Small intestine (tissue), 7 donors: ENCODE data around the gene PCNX1. TPM values are rescaled to one million over a fixed set of nuclear protein-coding genes. Genes with fewer than 3 reads are reported as not detected.

Experiments used
- DNase-seq, 2 donors: peaks; one replicate each; pipeline versions ENCODE4 v3.0.0 to v3.0.0-alpha.2; 2013
- FAIRE-seq: peaks from 2 replicates; lab custom pipeline; 2012; peaks lifted over from hg19 to GRCh38; lab: Jason Lieb, UNC
- H3K27ac ChIP-seq, 3 donors: one replicate each; pipeline ENCODE4 v1.5.1; 2013; ENCODE audit warnings: low read length in 2 of 3, mild to moderate bottlenecking in 2 of 3, control low read depth in 1 of 3, inconsistent platforms in 1 of 3, low read depth in 1 of 3, moderate library complexity in 1 of 3
- H3K27me3 ChIP-seq, 3 donors: one replicate each; pipeline ENCODE4 v1.6.1; 2013; ENCODE audit warnings: low read length in 3 of 3, inconsistent platforms in 1 of 3; ENCODE audit not compliant: control insufficient read depth in 3 of 3, insufficient read depth in 3 of 3
- H3K36me3 ChIP-seq, 3 donors: one replicate each; pipeline ENCODE4 v1.6.1; 2013; ENCODE audit warnings: low read length in 3 of 3, inconsistent platforms in 1 of 3, low read depth in 1 of 3, mild to moderate bottlenecking in 1 of 3, moderate library complexity in 1 of 3; ENCODE audit not compliant: control insufficient read depth in 3 of 3, insufficient read depth in 2 of 3
- H3K4me1 ChIP-seq, 3 donors: one replicate each; pipeline ENCODE4 v1.6.1; 2013; ENCODE audit warnings: low read length in 2 of 3, inconsistent platforms in 1 of 3, low read depth in 1 of 3, mild to moderate bottlenecking in 1 of 3, moderate library complexity in 1 of 3; ENCODE audit not compliant: control insufficient read depth in 3 of 3, insufficient read depth in 2 of 3
- H3K4me3 ChIP-seq, 3 donors: one replicate each; pipeline ENCODE4 v1.5.1; 2013; ENCODE audit warnings: low read length in 3 of 3, control low read depth in 1 of 3, inconsistent platforms in 1 of 3, low read depth in 1 of 3, mild to moderate bottlenecking in 1 of 3, moderate library complexity in 1 of 3
- H3K9me3 ChIP-seq, 2 donors: one replicate each; pipeline ENCODE4 v1.6.1; 2013; ENCODE audit warnings: low read depth in 1 of 2, low read length in 1 of 2; ENCODE audit not compliant: control insufficient read depth in 2 of 2, insufficient read depth in 1 of 2
- WGBS, 3 donors: extraction: QIAGEN DNeasy Blood & Tissue Kit; methylation state at CpG; one replicate each; pipeline ENCODE4 v1.1.7; 2013; 5-methylcytosine and 5-hydroxymethylcytosine counted together
- polyA plus RNA-seq, 4 donors: library from polyadenylated mRNA; stranded (reverse) in 3 of 4; unstranded in 1 of 4; fragments of 200-250 nt in 3 of 4; fragments of 120-200 nt in 1 of 4; gene quantifications; one replicate each; pipeline versions ENCODE4 v1.2.1 to v1.2.3, GENCODE V29; 2013
- donor health status: healthy with polysubstance abuse.
- donor health status: control.
- donor health status: control.
- donor health status: Bipolar disorder and iron deficiency.
- donor health status: healthy.

The PCNX1 gene
- polyA plus RNA-seq, 4 donors = 4.7 to 49.4 (median 6.5) TPM

GRCh38 chr14:70943838-70944237 is 36.6 kb downstream of the PCNX1 start:
- FAIRE-seq = no peak

GRCh38 chr14:70947739-70948138 is 40.5 kb downstream of the PCNX1 start:
- no peak for FAIRE-seq
- Histone ChIP-seq H3K36me3 (peaks cover 2 to 26% (median 8%) of the 10 kb centered on the region in 3 donors), H3K4me1 (no peaks in the 10 kb centered on the region), H3K27ac (no peak overlapping the region), H3K27me3 (no peaks in the 10 kb centered on the region), H3K9me3 (peaks cover 4 to 30% of the 10 kb centered on the region in 2 donors), H3K4me3 (no peak overlapping the region)
- no peak for DNase-seq
- 96 to 98% (median 96%) methylated on average over 8 of the region's 8 CpGs for WGBS, 3 donors

More at GRCh38 chr14:70943838-70944237, 36.6 kb downstream of the PCNX1 start:
- 92 to 100% (median 98%) methylated on average over 1 of the region's 1 CpG for WGBS, 3 donors
- Histone ChIP-seq H3K27ac (no peak overlapping the region), H3K4me3 (no peak overlapping the region), H3K9me3 (peaks cover 4 to 40% of the 10 kb centered on the region in 2 donors), H3K36me3 (peaks cover 2 to 25% (median 8%) of the 10 kb centered on the region in 3 donors), H3K27me3 (no peaks in the 10 kb centered on the region), H3K4me1 (no peaks in the 10 kb centered on the region)
- no peak for DNase-seq

- 96 to 99% (median 97%) methylated on average over 3 of the region's 3 CpGs for WGBS, 3 donors
- peaks cover 2 to 17% (median 4%) of the 10 kb centered on the region in 3 donors for H3K36me3 ChIP-seq
- no peak for FAIRE-seq
- DNase-seq = no peak
- H3K4me3 ChIP-seq = no peak overlapping the region
- H3K4me1 ChIP-seq = no peaks in the 10 kb centered on the region
- no peaks in the 10 kb centered on the region for H3K27me3 ChIP-seq
- no peak overlapping the region for H3K27ac ChIP-seq
- peaks cover 0 to 9% of the 10 kb centered on the region in 2 donors for H3K9me3 ChIP-seq
These were observed 45.2 kb downstream of the PCNX1 start for GRCh38 chr14:70952485-70952884.

- no peak for FAIRE-seq
- H3K4me1 ChIP-seq = no peaks in the 10 kb centered on the region
- 95 to 100% (median 100%) methylated on average over 1 of the region's 1 CpG for WGBS, 3 donors
These were observed 46.8 kb downstream of the PCNX1 start for GRCh38 chr14:70954068-70954467.

GRCh38 chr14:70955543-70956480 is 48.6 kb downstream of the PCNX1 start:
- no peak overlapping the region for H3K27ac ChIP-seq
- H3K4me3 ChIP-seq = no peak overlapping the region
- DNase-seq (peak in 1 of 2 donors; percentile 13), FAIRE-seq (no peak)
- no peaks in the 10 kb centered on the region for H3K9me3 ChIP-seq
- no peaks in the 10 kb centered on the region for H3K27me3 ChIP-seq
- H3K36me3 ChIP-seq = peaks cover 0 to 8% (median 3%) of the 10 kb centered on the region in 3 donors
- H3K4me1 ChIP-seq = no peaks in the 10 kb centered on the region
- WGBS, 3 donors = 83 to 88% (median 86%) methylated on average over 5 of the region's 5 CpGs

More at GRCh38 chr14:70954068-70954467, 46.8 kb downstream of the PCNX1 start:
- no peak overlapping the region for H3K27ac ChIP-seq
- DNase-seq = no peak
- H3K9me3 ChIP-seq = peaks cover 0 to 2% of the 10 kb centered on the region in 2 donors
- no peaks in the 10 kb centered on the region for H3K27me3 ChIP-seq
- H3K4me3 ChIP-seq = no peak overlapping the region
- peaks cover 0 to 10% (median 3%) of the 10 kb centered on the region in 3 donors for H3K36me3 ChIP-seq

GRCh38 chr14:70956511-70956910 is 49.3 kb downstream of the PCNX1 start:
- H3K27ac ChIP-seq = no peak overlapping the region
- no peaks in the 10 kb centered on the region for H3K4me1 ChIP-seq
- no peaks in the 10 kb centered on the region for H3K9me3 ChIP-seq
- H3K36me3 ChIP-seq = peaks cover 0 to 5% (median 3%) of the 10 kb centered on the region in 3 donors
- no peaks in the 10 kb centered on the region for H3K27me3 ChIP-seq
- no peak overlapping the region for H3K4me3 ChIP-seq
- FAIRE-seq = no peak
- no peak for DNase-seq
- WGBS, 3 donors = 81 to 88% (median 87%) methylated on average over 3 of the region's 3 CpGs

- no peak overlapping the region for H3K4me3 ChIP-seq
- no peaks in the 10 kb centered on the region for H3K27me3 ChIP-seq
- no peak overlapping the region for H3K27ac ChIP-seq
- FAIRE-seq = no peak
- 91 to 93% (median 93%) methylated on average over 2 of the region's 2 CpGs for WGBS, 3 donors
- H3K4me1 ChIP-seq = no peaks in the 10 kb centered on the region
- no peak for DNase-seq
- H3K9me3 ChIP-seq = no peaks in the 10 kb centered on the region
- H3K36me3 ChIP-seq = peaks cover 0 to 7% (median 4%) of the 10 kb centered on the region in 3 donors
These were observed 50.5 kb downstream of the PCNX1 start for GRCh38 chr14:70957710-70958109.

- FAIRE-seq (no peak), DNase-seq (no peak)
- H3K4me3 ChIP-seq = no peak overlapping the region
- peaks cover 2 to 12% (median 4%) of the 10 kb centered on the region in 3 donors for H3K36me3 ChIP-seq
- no peaks in the 10 kb centered on the region for H3K4me1 ChIP-seq
- H3K27ac ChIP-seq = no peak overlapping the region
- no peaks in the 10 kb centered on the region for H3K27me3 ChIP-seq
- WGBS, 3 donors = 82 to 88% (median 85%) methylated on average over 2 of the region's 2 CpGs
- no peaks in the 10 kb centered on the region for H3K9me3 ChIP-seq
These were observed 55.7 kb downstream of the PCNX1 start for GRCh38 chr14:70962935-70963334.
